ENCODE measurements around the gene P3H4. TPM values are rescaled to one million over a fixed set of nuclear protein-coding genes. Genes with fewer than 3 reads are reported as not detected.

Gene P3H4
- total and polyA plus RNA-seq, 10 of the 15 experiments (the other 5 are each of a cell fraction or from before 2014, with no cell fraction given): 0.32 to 1.1 (median 0.64) TPM; not detected in 1

DNA sequence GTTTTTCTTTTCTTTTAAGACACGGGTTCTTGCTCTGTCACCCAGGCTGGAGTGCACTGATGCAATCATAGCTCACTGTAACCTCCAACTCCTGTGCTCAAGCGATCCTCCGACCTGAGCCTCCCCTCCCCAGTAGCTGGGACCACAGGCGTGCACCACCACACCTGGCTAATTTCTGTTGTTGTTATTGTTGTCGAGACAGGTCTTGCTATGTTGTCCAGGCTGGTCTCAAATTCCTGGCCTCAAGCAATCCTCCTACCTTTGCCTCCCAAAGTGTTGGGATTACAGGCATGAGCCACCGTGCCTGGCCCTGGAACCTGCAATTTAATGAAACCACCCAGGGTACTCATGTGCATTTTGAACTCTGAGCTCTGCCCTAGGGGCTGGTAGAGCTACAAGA is 49.4 kb downstream of the P3H4 start:
- in situ Hi-C loops (cut with MboI) (loop anchor here (5.0 kb wide), 1 partner anchor 50 kb away; the partner anchor contains the start of gene GAST), intact Hi-C loops (cut with micrococcal nuclease; ENCODE audit: unreplicated experiment) (no loop called here)
- Histone ChIP-seq H2AFZ (ENCODE audit: control insufficient read depth, low read depth, low read length) (no peak overlapping the region), H3K36me3 (ENCODE audit: control insufficient read depth in 2 of 2, insufficient read depth in 2 of 2, low read length in 1 of 2) (peaks cover 0 to 10% of the 10 kb centered on the region in 2 experiments; a peak in 2 of 4 replicates), H4K20me1 (ENCODE audit: control insufficient read depth, insufficient read depth) (no peaks in the 10 kb centered on the region), H3K9me3 (replicated peaks; ENCODE audit: control insufficient read depth, insufficient read depth, low read length) (no peaks in the 10 kb centered on the region), H3K4me2 (ENCODE audit: control insufficient read depth, insufficient read depth) (no peak overlapping the region), H3K9ac (ENCODE audit: control insufficient read depth, insufficient read depth, low read length) (no peak overlapping the region), H3K27ac (ENCODE audit: control insufficient read depth, insufficient read depth) (no peak overlapping the region), H3K79me2 (ENCODE audit: control insufficient read depth, insufficient read depth, low read length) (no peaks in the 10 kb centered on the region), H3K4me3 (no peak overlapping the region), H3K4me1 (ENCODE audit: control insufficient read depth, insufficient read depth, low read length) (no peaks in the 10 kb centered on the region), H3K27me3 (replicated peaks in 1 of 2; ENCODE audit: control insufficient read depth in 2 of 2, insufficient read depth in 2 of 2, low read length in 1 of 2) (no peaks in the 10 kb centered on the region; a peak in 1 of 4 replicates)
- FAIRE-seq (no peak), ATAC-seq (no peak), DNase-seq (ENCODE audit: low read depth, low spot score) (no peak)
- no TSS peak for BruUV-seq (replicated peaks)
- no peak for TF ChIP-seq POLR2AphosphoS5 (IDR thresholded peaks at IDR 0.05; ENCODE audit: low read length)
- TF ChIP-seq TCF3 (IDR thresholded peaks at IDR 0.05; ENCODE audit: borderline replicate concordance, insufficient read depth, low read depth, low read length): no peak
- RAD21 ChIA-PET (ENCODE audit: unreplicated experiment): no interaction called here
- SMC1A ChIA-PET (ENCODE audit: uncharacterized antibody, unreplicated experiment): no interaction called here
- POLR2A ChIA-PET: no interaction called here
- 49% methylated on average over 6 of the region's 6 CpGs for WGBS (ENCODE audit: insufficient coverage, insufficient replicate concordance, low lambda C conversion rate, missing lambda C conversion rate)
- CTCF ChIA-PET: no interaction called here

DNA sequence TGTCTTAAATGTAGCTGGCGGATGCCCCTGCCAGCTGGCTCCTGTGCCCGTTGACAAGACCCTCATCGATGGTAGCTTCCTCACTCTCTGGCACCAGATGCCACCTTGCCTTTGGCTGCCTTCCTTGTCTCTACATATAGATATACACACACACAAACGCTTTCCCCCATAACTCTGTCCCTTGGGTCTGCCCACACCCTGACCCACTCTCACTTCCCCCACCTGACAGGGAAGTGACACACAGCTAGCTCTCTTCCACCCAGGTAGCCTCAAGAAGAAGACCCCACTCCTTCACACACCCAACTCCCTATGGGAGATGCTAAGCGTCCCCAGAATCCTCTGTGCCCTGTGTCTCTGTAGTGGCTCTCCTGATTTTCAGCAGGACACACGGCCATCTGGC is 50.9 kb downstream of the P3H4 start:
- TF ChIP-seq, protein P1, sequence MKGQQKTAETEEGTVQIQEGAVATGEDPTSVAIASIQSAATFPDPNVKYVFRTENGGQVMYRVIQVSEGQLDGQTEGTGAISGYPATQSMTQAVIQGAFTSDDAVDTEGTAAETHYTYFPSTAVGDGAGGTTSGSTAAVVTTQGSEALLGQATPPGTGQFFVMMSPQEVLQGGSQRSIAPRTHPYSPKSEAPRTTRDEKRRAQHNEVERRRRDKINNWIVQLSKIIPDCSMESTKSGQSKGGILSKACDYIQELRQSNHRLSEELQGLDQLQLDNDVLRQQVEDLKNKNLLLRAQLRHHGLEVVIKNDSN (IDR thresholded peaks at IDR 0.05; ENCODE audit: borderline replicate concordance, extremely low read length, insufficient read depth, low read depth, low read length): no peak
- TF ChIP-seq SPI1 (IDR thresholded peaks at IDR 0.05; ENCODE audit: borderline replicate concordance, insufficient read depth, low read depth, low read length): peak; percentile 18; the same call in 1 of the 2 replicates
- DNase-seq (ENCODE audit: low read depth, low spot score): no peak
- Histone ChIP-seq H3K36me3 (ENCODE audit: control insufficient read depth in 2 of 2, insufficient read depth in 2 of 2, low read length in 1 of 2) (peaks cover 0 to 11% of the 10 kb centered on the region in 2 experiments; a peak in 2 of 4 replicates), H3K27ac (ENCODE audit: control insufficient read depth, insufficient read depth) (no peak overlapping the region), H3K4me1 (ENCODE audit: control insufficient read depth, insufficient read depth, low read length) (no peaks in the 10 kb centered on the region), H3K4me3 (no peak overlapping the region), H3K79me2 (ENCODE audit: control insufficient read depth, insufficient read depth, low read length) (no peaks in the 10 kb centered on the region), H3K9me3 (replicated peaks; ENCODE audit: control insufficient read depth, insufficient read depth, low read length) (no peaks in the 10 kb centered on the region), H2AFZ (ENCODE audit: control insufficient read depth, low read depth, low read length) (no peak overlapping the region), H3K27me3 (replicated peaks in 1 of 2; ENCODE audit: control insufficient read depth in 2 of 2, insufficient read depth in 2 of 2, low read length in 1 of 2) (no peaks in the 10 kb centered on the region), H3K9ac (ENCODE audit: control insufficient read depth, insufficient read depth, low read length) (no peak overlapping the region), H4K20me1 (ENCODE audit: control insufficient read depth, insufficient read depth) (no peaks in the 10 kb centered on the region), H3K4me2 (ENCODE audit: control insufficient read depth, insufficient read depth) (no peak overlapping the region)
- ChIA-PET POLR2A (interaction anchor here (0.5 kb wide), 1 partner anchor 171 kb away, joined by 4 read pairs; no protein-coding TSS in a partner anchor), CTCF (interaction anchor here (0.9 kb wide), 1 partner anchor 181 kb away, joined by 6 read pairs; no protein-coding TSS in a partner anchor), RAD21 (ENCODE audit: unreplicated experiment) (no interaction called here), SMC1A (ENCODE audit: uncharacterized antibody, unreplicated experiment) (no interaction called here)
- FAIRE-seq: no peak
- intact Hi-C loops (cut with micrococcal nuclease; ENCODE audit: unreplicated experiment) (no loop called here), in situ Hi-C loops (cut with MboI) (loop anchor here (5.0 kb wide), 1 partner anchor 49 kb away; the partner anchor contains the start of gene GAST)
- no TSS peak for BruUV-seq (replicated peaks)
- ATAC-seq: peak; percentile 27; the same call in 2 of the 3 replicates
- WGBS (ENCODE audit: insufficient coverage, insufficient replicate concordance, low lambda C conversion rate, missing lambda C conversion rate): 13% methylated on average over 6 of the region's 6 CpGs

All from GM12878 (cell line).